Measurements from ENCODE around the gene MMP17.
"Not testable (repeated sequence)": the region's sequence is repeated elsewhere in the genome, so short reads cannot be mapped to it uniquely, and the experiment has no call there.

Gene MMP17

GRCh38 chr12:131867471-131867870 is 39.3 kb downstream of the MMP17 start:
- DNase-seq = no peak

DNA sequence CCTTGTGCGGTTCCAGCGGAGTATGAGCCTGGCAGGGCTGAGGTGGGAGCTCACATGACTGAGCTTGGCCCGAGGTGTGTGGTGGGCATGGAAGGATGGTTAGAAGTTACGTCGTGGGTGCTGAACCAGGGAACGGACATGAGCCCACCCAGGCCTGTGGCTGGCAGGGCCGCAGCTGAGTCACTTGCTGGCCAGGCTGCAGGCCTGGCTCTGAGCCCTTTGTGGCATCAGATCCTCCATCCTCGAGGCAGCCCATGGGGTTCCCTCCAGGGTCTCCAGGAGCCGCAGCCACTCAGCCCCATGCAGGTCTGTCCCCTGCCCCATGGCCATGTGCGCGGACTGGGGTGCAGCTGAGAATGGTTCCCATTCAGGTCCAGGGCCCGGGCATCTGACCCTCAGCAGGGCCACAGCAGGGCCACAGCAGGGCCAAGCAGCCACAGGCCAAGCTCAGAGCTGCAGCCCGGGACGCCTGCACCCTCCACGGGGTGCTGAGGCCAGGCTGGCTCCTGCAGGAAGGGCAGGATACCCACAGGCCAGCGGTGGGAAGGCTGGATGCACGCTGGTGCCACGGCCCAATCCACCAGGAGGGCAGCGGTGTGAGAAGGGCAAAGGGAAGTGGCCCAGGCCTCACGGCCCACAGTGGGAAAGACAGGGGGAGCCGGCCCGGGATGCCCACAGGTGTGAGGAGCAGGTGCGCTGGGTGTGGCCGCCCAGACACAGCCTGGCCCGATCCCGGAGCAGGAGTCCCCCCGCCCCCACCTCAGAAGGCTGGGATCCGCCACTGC is 39.9 kb downstream of the MMP17 start:
- no peak for DNase-seq

- DNase-seq = no peak
Measured at GRCh38 chr12:131869871-131870418, 41.8 kb downstream of the MMP17 start.

DNA sequence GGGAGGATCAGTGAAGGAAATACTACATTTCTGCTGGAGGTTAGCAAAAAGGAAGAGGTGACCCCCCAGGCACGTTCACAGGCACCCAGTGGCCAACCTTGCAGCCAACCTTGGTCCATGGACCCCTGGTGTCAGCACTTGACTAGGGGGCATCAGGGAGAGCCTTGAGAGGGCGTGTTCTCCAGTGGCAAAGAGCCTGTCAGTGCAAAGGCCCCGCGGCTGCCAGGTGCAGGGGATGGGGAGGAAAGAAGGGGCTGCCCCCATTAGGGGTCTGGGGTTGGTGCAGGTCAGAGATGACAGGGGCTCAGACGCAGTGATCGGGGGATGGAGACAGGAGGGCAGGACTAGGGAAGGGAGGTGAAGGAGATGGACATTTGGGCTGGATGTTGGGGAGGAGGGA is 43.5 kb downstream of the MMP17 start:
- DNase-seq = no peak

DNA sequence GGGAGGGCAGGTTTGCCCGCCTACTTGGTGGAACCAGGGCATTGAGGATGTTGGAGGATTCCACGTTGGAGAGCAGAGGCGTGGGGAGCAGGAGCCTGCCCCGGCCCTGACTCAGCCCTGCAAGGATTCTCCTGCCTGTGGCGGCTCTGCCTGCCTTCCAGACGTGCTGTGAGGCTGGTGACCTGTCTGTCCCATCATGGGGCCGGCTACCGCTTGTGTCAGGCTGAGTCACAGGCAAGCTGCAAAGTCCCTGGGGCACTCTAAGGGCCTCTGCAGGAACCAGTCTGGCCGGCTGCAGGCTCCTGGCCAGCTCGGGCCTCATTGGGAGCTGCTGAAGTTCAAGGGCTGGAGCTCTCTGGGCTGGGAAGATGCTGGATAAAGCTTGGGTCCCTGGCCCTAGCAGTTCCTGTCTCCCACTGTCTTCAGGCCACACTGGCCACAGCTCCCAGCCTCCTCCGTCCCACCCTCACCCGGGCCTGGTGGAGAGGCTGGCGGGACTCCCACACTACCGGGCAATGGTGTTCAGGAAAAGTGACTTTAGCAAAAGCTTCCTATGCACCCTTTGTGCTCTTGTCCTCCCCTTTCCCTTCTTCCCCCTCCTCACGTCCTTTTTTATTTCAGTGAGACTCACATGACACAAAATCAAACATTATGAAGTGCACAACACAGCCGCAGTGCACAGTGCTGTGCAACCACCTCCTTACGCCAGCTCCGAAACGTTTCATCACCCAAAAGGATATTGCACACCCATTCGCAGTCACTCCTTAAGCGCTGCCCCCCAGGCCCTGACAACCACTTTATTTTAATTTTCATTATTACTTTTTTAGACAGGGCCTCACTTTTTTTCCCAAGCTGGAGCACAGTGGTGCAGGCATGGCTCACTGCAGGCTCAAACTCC is 44.2 kb downstream of the MMP17 start:
- DNase-seq = no peak

DNA sequence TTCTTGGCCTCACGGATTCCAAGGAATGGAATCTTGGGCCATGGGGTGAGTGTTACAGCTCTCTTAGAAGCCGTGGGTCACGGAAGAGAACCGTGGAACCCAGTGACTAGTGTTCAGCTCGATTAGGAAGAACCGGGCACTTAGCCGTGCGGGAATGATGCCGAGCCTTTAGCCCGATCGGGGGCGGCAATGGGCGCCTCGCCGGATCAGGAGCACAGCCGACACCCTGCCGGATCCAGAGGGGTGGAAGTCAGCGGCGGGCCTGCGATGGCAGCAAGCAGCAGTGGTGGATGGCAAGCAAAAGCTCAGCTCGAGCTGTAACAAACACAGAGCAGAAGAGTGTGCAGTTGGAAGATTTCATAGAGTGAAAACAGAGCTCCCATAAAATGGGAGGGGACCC is 45.1 kb downstream of the MMP17 start:
- DNase-seq = no peak

DNA sequence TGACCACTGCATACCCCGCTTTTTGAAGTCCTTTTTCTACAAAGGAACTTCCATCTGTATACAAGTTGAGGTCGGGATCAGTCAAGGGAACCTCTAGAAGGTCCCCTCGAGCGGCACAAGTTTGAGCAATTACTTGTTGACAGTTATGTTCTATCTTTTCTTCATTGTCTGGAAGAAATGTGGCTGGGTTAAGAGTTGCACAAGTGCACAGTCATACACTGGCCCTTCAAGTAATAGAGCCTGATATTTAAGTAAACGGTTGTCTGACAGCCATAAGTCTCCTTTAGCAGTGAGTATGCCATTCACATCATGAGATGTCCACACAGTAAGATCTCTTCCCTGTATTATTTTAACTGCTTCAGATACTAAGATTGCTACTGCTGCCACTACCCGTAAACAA is 46.8 kb downstream of the MMP17 start:
- not testable (repeated sequence) for DNase-seq

GRCh38 chr12:131877216-131877615 is 49.0 kb downstream of the MMP17 start:
- DNase-seq = not testable (repeated sequence)

DNA sequence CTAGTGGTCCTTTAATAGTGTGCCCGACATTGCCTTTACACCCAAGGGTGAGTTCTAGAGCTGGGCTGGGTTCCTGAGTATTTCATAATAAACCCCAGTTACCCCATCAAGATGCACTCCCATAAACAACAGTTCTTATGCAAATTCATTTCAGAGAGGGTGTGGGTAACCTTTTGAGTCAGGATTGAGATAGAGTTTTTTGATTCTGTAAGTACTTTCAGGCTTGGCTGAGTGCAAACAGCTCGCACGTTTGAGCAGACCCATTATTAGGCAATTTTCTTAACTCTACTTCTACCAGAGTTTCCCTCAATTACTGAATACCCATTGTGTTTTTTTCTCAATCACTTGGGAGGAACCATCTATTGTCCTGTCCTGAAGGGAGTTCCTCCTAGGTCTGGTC is 50.2 kb downstream of the MMP17 start:
- not testable (repeated sequence) for DNase-seq

GRCh38 chr12:131882804-131883520 is 54.8 kb downstream of the MMP17 start:
- no peak for DNase-seq

- no peak for DNase-seq
Measured at GRCh38 chr12:131883521-131883900, 55.3 kb downstream of the MMP17 start.

GRCh38 chr12:131885076-131885475 is 56.9 kb downstream of the MMP17 start:
- not testable (repeated sequence) for DNase-seq

DNA sequence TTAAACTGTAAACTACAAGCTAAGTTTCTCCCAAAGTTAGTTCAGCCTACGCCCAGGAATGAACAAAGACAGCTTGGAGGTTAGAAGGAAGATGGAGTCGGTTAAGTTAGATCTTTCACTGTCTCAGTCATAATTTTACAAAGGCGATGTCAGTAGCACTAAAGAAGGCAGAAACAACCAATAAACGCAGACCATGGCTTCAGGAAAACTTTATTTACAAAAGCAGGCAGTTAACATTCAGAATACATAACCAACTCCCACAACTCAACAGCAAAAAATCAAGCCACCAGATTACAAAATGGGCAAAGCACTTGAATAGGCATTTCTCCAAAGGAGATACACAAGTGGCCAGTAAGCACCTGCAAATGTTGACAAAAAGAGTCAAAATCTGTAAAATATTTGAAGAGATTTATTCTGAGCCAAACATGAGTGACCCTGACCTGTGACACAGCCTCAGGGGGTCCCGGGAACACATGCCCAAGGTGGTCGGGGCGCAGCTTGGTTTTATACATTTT is 57.4 kb downstream of the MMP17 start:
- DNase-seq = no peak

DNA sequence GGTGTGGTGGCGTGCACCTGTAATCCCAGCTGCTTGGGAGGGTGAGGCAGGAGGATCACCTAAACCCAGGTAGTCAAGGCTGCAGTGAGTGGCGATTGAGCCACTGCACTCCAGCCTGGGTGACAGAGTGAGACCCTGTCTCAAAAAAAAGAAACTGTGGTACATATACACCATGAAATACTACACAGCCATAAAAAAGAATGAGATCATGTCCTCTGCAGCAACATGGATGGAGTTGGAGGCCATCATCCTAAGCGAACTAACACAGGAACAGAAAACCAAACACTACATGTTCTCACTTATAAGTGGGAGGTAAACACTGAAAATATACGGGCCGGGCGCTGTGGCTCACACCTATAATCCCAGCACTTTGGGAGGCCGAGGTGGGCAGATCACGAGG is 63.5 kb downstream of the MMP17 start:
- not testable (repeated sequence) for DNase-seq

DNA sequence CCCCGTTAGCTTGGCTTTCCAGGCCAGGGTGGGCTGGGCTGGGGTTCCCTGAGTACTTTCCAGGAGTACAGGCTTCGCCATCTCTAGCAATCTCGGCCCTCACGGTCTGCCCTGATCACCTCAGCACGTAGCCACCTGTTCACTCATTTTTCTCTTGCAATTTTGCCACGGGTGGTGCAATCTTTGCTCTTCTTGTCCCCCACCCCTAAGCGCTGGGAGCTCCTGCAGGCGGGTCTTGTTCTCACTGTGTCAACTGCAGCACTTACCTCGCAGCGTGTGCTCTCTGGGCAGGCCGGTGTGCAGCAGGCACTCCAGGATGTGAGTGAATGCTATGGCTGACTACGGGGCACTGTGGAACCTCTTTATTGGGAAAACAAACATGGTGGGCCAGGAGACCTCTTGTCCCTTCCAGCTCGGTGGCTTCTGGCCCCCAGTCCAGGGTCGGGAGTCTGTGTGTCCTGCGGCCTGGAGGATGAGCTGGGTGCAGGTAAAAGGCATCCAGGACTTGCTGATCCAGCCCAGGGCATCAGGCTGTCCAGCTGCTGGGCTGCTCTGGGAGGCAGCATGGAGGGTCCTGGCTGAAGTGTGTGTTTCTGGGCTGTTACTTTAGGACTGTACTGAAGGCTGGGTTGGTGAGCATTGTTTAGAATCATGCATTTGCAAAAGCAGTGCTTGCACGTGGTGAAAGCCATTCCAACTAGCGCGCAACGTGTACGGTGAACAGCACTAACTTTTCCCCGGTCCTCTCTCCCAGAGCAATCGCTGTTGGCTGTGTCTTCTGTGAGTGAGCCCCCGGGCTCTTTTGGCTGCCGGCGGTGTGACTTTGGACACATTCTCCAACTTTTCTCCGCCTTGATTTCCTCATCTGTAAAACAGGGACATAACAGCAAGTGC is 64.8 kb downstream of the MMP17 start:
- DNase-seq = no peak

GRCh38 chr12:131893605-131894312 is 65.6 kb downstream of the MMP17 start:
- DNase-seq = no peak

- DNase-seq = peak; percentile 92 to 93
Measured at GRCh38 chr12:131894313-131894860, 66.2 kb downstream of the MMP17 start, which contains the start of gene ULK1. TSS of gene ULK1 (plus strand) at chr12:131894622. CDS start at chr12:131895002, 380 bp downstream.

DNA sequence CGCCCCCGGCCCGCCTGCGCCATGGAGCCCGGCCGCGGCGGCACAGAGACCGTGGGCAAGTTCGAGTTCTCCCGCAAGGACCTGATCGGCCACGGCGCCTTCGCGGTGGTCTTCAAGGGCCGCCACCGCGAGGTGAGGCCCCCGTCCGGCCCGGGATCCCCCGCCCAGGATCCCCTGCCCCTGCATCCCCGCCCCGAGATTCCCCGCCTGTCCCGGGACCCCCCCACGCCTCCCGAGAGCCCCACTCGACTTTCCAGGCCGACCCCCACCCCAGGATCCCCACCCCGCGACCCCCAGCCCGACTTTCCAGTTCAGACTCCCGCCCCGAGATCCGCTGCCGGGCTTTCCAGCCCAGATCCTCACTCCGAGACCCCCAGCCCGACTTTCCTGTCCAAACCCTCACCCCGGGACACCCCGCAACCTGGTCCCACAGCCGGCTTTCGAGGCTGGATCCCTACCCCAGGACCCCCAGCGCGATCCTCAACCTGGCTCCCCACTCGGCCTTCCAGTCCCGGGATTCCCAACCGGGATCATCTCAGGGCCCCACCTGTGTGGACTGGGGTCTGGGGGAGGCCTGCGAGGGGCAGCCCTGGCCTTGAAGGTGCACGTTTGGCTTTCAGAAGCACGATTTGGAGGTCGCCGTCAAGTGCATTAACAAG is 66.9 kb downstream of the MMP17 start:
- DNase-seq = no peak

DNA sequence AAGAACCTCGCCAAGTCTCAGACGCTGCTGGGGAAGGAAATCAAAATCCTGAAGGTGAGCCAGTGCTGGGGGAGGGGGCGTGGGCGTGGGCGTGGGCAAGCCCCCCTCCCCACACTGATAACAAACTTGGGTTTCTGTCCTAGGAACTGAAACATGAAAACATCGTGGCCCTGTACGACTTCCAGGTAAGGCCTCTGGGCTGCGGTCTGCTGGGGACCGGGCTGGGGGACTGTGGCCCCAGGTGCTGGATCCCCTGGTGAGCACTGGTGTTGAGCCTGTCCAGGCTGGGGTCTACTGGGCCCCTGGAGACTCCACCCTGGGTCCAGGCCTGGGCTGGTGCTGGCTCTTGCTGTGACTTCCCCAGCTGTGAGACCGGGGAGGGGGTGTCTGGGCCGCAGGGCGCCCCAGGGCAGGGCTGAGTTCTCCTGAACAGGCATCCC is 67.5 kb downstream of the MMP17 start:
- DNase-seq = no peak
